B cell (primary cell): ENCODE data around the gene IL18R1. TPM values are rescaled to one million over a fixed set of nuclear protein-coding genes. Genes with fewer than 3 reads are reported as not detected.

Experiments used
- ATAC-seq: fragments of 200-7000 bp; cut with Tn5 transposase; one replicate; pipeline ENCODE4 v1.10.0; 2021; ENCODE audit warnings: low read depth, mild to moderate bottlenecking, moderate number of reproducible peaks, moderate library complexity
- CTCF ChIA-PET: fragments of 350-600 bp; sonication (Branson Sonifier 250); formaldehyde crosslinking; loops from one replicate; lab custom pipeline; 2021; ENCODE audit warnings: antibody characterized with exemption, inconsistent platforms; lab: Charles Lee
- POLR2A ChIA-PET: fragments of 350-600 bp; sonication (Branson Sonifier 250); formaldehyde crosslinking; loops from one replicate; lab custom pipeline; 2021; ENCODE audit warnings: antibody characterized with exemption; lab: Charles Lee
- DNase-seq: peaks from one replicate; pipeline ENCODE4 v3.0.0; 2013
- H2AFZ ChIP-seq: 2 replicates; pipeline ENCODE4 v1.6.1; 2012; ENCODE audit warnings: mild to moderate bottlenecking, low read depth, low read length; ENCODE audit not compliant: insufficient read depth, poor library complexity, severe bottlenecking
- H3K27ac ChIP-seq, 2 donors: 1 replicate in 1 of 2; 2 replicates in 1 of 2; pipeline ENCODE4 v1.5.1; 2012 to 2013; ENCODE audit warnings: low read length in 2 of 2, mild to moderate bottlenecking in 2 of 2, moderate library complexity in 1 of 2
- H3K27me3 ChIP-seq, 4 experiments: fragments of 200-600 bp in 1 of 4; sonication (generic) in 1 of 4; replicated peaks in 1 of 4; 1 replicate in 2 of 4; 2 replicates in 2 of 4; pipeline versions ENCODE4 v1.6.1 to v1.7.0; 2013 to 2016; ENCODE audit warnings: low read length in 3 of 4, mild to moderate bottlenecking in 2 of 4, mixed read lengths in 1 of 4, moderate library complexity in 1 of 4; ENCODE audit not compliant: insufficient read depth in 4 of 4, control insufficient read depth in 3 of 4; ENCODE audit errors: control extremely low read depth in 1 of 4
- H3K36me3 ChIP-seq, 2 experiments: replicated peaks in 1 of 2; 1 replicate in 1 of 2; 2 replicates in 1 of 2; pipeline versions ENCODE4 v1.6.1 to v1.7.1; 2013; ENCODE audit warnings: low read length in 1 of 2; ENCODE audit not compliant: insufficient read depth in 2 of 2, control insufficient read depth in 1 of 2; ENCODE audit errors: control extremely low read depth in 1 of 2, extremely low read depth in 1 of 2
- H3K4me1 ChIP-seq, 2 donors: fragments of 200-600 bp in 1 of 2; sonication (generic) in 1 of 2; 1 replicate in 1 of 2; 2 replicates in 1 of 2; pipeline versions ENCODE4 v1.5.1 to v1.6.1; 2013 to 2017; ENCODE audit warnings: low read length in 2 of 2; ENCODE audit not compliant: control insufficient read depth in 2 of 2, insufficient read depth in 2 of 2
- H3K4me2 ChIP-seq: replicated peaks from 2 replicates; pipeline ENCODE3; 2012; ENCODE audit warnings: mild to moderate bottlenecking, low read depth, low read length; ENCODE audit not compliant: poor library complexity, severe bottlenecking
- H3K4me3 ChIP-seq, 5 experiments: fragments of 200-600 bp in 1 of 5; sonication (generic) in 1 of 5; 1 replicate in 3 of 5; 2 replicates in 2 of 5; pipeline versions ENCODE4 v1.5.1 to v1.7.0; 2011 to 2016; ENCODE audit warnings: low read length in 4 of 5, mild to moderate bottlenecking in 4 of 5, low read depth in 2 of 5, control low read depth in 1 of 5, moderate library complexity in 1 of 5; ENCODE audit not compliant: insufficient read depth in 1 of 5; ENCODE audit errors: control extremely low read depth in 1 of 5, extremely low read depth in 1 of 5
- H3K79me2 ChIP-seq: fragments of 200-600 bp; sonication (generic); one replicate; pipeline ENCODE4 v1.6.0; 2016; ENCODE audit warnings: low read length; ENCODE audit not compliant: control insufficient read depth, insufficient read depth
- H3K9ac ChIP-seq: fragments of 200-600 bp; sonication (generic); 2 replicates; pipeline ENCODE4 v1.6.1; 2017; ENCODE audit warnings: mild to moderate bottlenecking, low read length, moderate library complexity
- H3K9me3 ChIP-seq, 3 donors: one replicate each; pipeline versions ENCODE4 v1.6.1 to v1.7.1; 2013; ENCODE audit warnings: low read length in 2 of 3; ENCODE audit not compliant: control insufficient read depth in 2 of 3, insufficient read depth in 1 of 3; ENCODE audit errors: control extremely low read depth in 1 of 3
- H4K20me1 ChIP-seq: 2 replicates; pipeline ENCODE4 v1.6.0; 2012; ENCODE audit warnings: mild to moderate bottlenecking, low read length; ENCODE audit not compliant: insufficient read depth, control insufficient read depth, poor library complexity, severe bottlenecking
- H3K27ac Mint-ChIP-seq: one replicate; pipeline ENCODE4 v1.8.0; 2021; ENCODE audit warnings: mixed read lengths
- H3K27me3 Mint-ChIP-seq: one replicate; pipeline ENCODE4 v1.8.0; 2021; ENCODE audit warnings: mixed read lengths
- H3K4me1 Mint-ChIP-seq: one replicate; pipeline ENCODE4 v1.8.0; 2021; ENCODE audit warnings: mixed read lengths
- H3K4me3 Mint-ChIP-seq: one replicate; pipeline ENCODE4 v1.8.0; 2021; ENCODE audit warnings: mixed read lengths
- H3K9me3 Mint-ChIP-seq: one replicate; pipeline ENCODE4 v1.8.0; 2022; ENCODE audit warnings: mixed read lengths; ENCODE audit not compliant: insufficient read depth
- EZH2 ChIP-seq: IDR thresholded peaks from 2 replicates; pipeline ENCODE4 v1.6.1; 2012; ENCODE audit warnings: borderline replicate concordance, low read depth, mild to moderate bottlenecking, moderate library complexity, low read length; ENCODE audit not compliant: insufficient read depth, poor library complexity, severe bottlenecking
- WGBS: methylation state at CpG from one replicate; pipeline ENCODE4 v1.1.5; 2013; ENCODE audit warnings: missing lambda C conversion rate; ENCODE audit not compliant: insufficient coverage; 5-methylcytosine and 5-hydroxymethylcytosine counted together
- intact Hi-C: fragments of 100-400 bp; cut with micrococcal nuclease; formaldehyde crosslinking; loops from one replicate; pipeline ENCODE4 v1.10.0; 2022
- polyA plus RNA-seq: library from polyadenylated mRNA; depleted of rRNA; stranded (reverse); fragments of >200 nt; gene quantifications from 2 replicates; pipeline ENCODE4 v1.2.3, GENCODE V29; 2012
- total RNA-seq, 2 donors: library from RNA; stranded (reverse); fragments of 120-200 nt in 1 of 2; gene quantifications; 1 replicate in 1 of 2; 2 replicates in 1 of 2; pipeline versions ENCODE4 v1.2.3 to v1.2.4, GENCODE V29; 2013 to 2022
- TF ChIP-seq, protein P1 (sequence below): fragments of 200-600 bp; IDR thresholded peaks from one replicate; pipeline ENCODE4 v1.8.0; 2022; ENCODE audit warnings: antibody characterized with exemption, mild to moderate bottlenecking

The IL18R1 gene
- total and polyA plus RNA-seq, 2 donors (not counting 1 experiment from before 2014, with no cell fraction given), result 1.1 TPM

DNA sequence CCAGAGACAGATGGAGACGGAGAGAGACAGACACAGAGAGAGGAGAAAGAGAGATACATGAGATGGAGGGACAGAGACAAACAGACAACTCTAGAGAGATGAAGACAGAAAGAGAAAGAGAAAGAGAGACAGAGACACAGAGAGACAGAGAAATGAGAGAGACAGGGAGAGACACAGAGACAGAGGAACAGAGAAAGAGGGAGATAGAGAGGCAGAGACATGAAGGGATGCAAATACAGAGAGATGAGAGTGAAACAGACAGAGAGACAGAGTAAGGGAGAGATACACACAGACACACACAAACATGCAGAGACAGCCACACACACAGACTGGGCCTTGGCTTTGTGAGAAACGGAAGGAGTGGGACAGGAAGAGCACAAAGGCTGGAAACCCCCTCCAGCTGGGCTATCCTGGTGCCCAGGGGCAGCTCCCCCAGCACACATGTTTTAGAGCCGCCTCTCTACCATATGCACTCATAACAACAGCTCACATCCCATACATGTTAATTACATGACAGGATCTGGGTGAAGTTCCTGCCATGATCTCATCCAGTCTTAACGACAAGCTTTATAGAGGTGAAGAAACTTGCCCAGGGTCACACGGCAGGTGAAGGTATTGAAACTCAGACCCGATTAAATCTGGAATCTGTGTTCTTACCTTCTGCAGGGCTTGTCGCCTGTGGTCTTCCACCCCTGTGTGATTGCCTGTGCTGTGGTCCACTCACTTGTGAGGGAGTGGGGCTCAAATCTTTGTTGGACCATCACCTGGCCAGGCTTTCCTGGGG, 32.4 kb downstream of the IL18R1 start:
- TF ChIP-seq, protein P1, sequence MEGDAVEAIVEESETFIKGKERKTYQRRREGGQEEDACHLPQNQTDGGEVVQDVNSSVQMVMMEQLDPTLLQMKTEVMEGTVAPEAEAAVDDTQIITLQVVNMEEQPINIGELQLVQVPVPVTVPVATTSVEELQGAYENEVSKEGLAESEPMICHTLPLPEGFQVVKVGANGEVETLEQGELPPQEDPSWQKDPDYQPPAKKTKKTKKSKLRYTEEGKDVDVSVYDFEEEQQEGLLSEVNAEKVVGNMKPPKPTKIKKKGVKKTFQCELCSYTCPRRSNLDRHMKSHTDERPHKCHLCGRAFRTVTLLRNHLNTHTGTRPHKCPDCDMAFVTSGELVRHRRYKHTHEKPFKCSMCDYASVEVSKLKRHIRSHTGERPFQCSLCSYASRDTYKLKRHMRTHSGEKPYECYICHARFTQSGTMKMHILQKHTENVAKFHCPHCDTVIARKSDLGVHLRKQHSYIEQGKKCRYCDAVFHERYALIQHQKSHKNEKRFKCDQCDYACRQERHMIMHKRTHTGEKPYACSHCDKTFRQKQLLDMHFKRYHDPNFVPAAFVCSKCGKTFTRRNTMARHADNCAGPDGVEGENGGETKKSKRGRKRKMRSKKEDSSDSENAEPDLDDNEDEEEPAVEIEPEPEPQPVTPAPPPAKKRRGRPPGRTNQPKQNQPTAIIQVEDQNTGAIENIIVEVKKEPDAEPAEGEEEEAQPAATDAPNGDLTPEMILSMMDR, result no peak
- TF ChIP-seq EZH2, result no peak
- Histone ChIP-seq H2AFZ (no peak overlapping the region), H3K79me2 (no peaks in the 10 kb centered on the region), H3K9ac (no peak overlapping the region), H3K4me1 (no peaks in the 10 kb centered on the region), H3K36me3 (no peaks in the 10 kb centered on the region), H3K27ac (no peak overlapping the region), H4K20me1 (no peaks in the 10 kb centered on the region), H3K27me3 (no peaks in the 10 kb centered on the region), H3K4me2 (no peak overlapping the region), H3K4me3 (no peak overlapping the region), H3K9me3 (peaks cover 3 to 13% (median 5%) of the 10 kb centered on the region in 3 donors)
- Mint-ChIP-seq H3K9me3 (peaks cover 11% of the 10 kb centered on the region), H3K4me1 (peaks cover 2% of the 10 kb centered on the region), H3K4me3 (no peak overlapping the region), H3K27ac (no peak overlapping the region), H3K27me3 (no peaks in the 10 kb centered on the region)
- ChIA-PET CTCF (no interaction called here), POLR2A (no interaction called here)
- 93% methylated on average over 5 of the region's 7 CpGs for WGBS
- ATAC-seq (no peak), DNase-seq (no peak)
- intact Hi-C loops, result no loop called here

DNA sequence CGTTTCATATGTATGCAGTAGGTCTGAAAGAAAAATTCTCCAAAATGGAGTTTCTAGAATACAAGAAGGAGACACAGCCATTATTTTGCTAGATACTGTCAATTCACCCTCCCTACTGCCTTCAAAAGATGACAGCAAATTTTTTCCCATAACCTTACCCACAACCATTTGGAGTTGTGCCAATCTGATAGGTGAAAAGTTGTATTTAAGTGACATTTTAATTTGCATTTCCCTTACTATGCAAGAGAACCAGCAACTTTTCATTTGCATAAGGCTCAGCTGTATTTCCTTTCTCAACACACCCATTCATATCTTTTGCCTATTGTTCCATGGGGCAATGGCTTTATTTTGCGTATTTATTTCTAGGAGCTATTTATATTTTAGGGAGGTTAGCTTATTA, 36.0 kb downstream of the IL18R1 start:
- Histone ChIP-seq H3K27ac (no peak overlapping the region), H3K4me3 (no peak overlapping the region), H2AFZ (no peak overlapping the region), H3K9ac (no peak overlapping the region), H4K20me1 (no peaks in the 10 kb centered on the region), H3K27me3 (no peaks in the 10 kb centered on the region), H3K36me3 (no peaks in the 10 kb centered on the region), H3K4me1 (no peaks in the 10 kb centered on the region), H3K79me2 (no peaks in the 10 kb centered on the region), H3K9me3 (no peaks in the 10 kb centered on the region), H3K4me2 (no peak overlapping the region)
- Mint-ChIP-seq H3K4me3 (no peak overlapping the region), H3K4me1 (peaks cover 2% of the 10 kb centered on the region), H3K9me3 (no peaks in the 10 kb centered on the region), H3K27me3 (no peaks in the 10 kb centered on the region), H3K27ac (no peak overlapping the region)
- ChIA-PET POLR2A (no interaction called here), CTCF (no interaction called here)
- TF ChIP-seq EZH2, result no peak
- no CpG with 5 or more reads among the region's 2 CpGs for WGBS
- intact Hi-C loops, result no loop called here
- ATAC-seq (no peak), DNase-seq (no peak)
